ENCODE results near the gene MAP4K5.

The MAP4K5 gene

DNA sequence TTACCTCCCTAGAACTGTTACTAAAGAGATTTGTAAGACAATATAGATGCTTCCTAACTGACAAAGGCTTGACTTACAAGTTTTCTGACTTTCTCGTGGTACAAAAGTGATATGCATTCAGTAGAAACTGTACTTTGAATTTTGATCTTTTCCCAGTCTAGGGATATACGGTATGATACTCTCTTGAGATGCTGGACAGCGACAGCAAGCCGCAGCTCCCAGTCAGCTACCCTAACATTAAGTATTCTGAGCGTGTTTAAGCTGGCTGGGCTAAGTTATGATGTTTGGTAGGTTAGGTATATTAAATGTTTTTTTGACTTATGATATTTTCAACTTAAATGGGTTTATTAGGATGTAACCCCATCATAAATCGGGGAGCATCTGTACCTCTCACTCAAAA, 80.5 kb downstream of the MAP4K5 start:
- TF ChIP-seq, protein P1, sequence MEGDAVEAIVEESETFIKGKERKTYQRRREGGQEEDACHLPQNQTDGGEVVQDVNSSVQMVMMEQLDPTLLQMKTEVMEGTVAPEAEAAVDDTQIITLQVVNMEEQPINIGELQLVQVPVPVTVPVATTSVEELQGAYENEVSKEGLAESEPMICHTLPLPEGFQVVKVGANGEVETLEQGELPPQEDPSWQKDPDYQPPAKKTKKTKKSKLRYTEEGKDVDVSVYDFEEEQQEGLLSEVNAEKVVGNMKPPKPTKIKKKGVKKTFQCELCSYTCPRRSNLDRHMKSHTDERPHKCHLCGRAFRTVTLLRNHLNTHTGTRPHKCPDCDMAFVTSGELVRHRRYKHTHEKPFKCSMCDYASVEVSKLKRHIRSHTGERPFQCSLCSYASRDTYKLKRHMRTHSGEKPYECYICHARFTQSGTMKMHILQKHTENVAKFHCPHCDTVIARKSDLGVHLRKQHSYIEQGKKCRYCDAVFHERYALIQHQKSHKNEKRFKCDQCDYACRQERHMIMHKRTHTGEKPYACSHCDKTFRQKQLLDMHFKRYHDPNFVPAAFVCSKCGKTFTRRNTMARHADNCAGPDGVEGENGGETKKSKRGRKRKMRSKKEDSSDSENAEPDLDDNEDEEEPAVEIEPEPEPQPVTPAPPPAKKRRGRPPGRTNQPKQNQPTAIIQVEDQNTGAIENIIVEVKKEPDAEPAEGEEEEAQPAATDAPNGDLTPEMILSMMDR (IDR thresholded peaks at IDR 0.05; ENCODE audit: extremely low read depth, insufficient read depth, missing control alignments) = no peak
- in situ Hi-C loops (cut with MboI; ENCODE audit: low pct_unique_long_range_greater_than_20kb, low sequenced_read_pairs, unreplicated experiment) = no loop called here
- no peak for DNase-seq (ENCODE audit: low spot score)

- TF ChIP-seq, protein P1 (IDR thresholded peaks at IDR 0.05; ENCODE audit: extremely low read depth, insufficient read depth, missing control alignments) = no peak
- in situ Hi-C loops (cut with MboI; ENCODE audit: low pct_unique_long_range_greater_than_20kb, low sequenced_read_pairs, unreplicated experiment) = no loop called here
- DNase-seq (ENCODE audit: low spot score) = no peak
These were observed 84.9 kb downstream of the MAP4K5 start for GRCh38 chr14:50447461-50447860.

- in situ Hi-C loops (cut with MboI; ENCODE audit: low pct_unique_long_range_greater_than_20kb, low sequenced_read_pairs, unreplicated experiment) = no loop called here
- TF ChIP-seq, protein P1 (IDR thresholded peaks at IDR 0.05; ENCODE audit: extremely low read depth, insufficient read depth, missing control alignments) = no peak
- DNase-seq (ENCODE audit: low spot score) = no peak
These were observed 97.8 kb downstream of the MAP4K5 start for GRCh38 chr14:50434528-50434927.

DNA sequence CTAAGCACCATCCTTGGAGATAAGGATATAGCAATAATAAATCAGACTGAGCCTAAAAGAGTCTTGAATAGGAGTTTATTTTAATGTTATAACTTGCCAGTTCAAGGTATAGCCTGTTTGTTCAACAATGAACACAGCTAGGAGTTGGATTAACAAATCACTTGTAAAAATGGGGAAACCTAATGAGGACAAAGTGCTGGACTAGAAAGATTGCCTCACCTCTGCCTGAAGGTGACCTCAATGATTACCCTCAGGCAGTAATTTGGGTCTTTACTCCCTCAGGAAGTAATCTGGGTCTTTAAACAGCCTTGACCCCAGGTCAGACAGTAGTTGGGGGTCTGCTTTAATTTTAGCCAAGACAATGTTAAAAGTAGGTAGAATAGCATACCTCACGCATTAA, 100.2 kb downstream of the MAP4K5 start:
- TF ChIP-seq, protein P1 (IDR thresholded peaks at IDR 0.05; ENCODE audit: extremely low read depth, insufficient read depth, missing control alignments) = no peak
- DNase-seq (ENCODE audit: low spot score) = no peak
- in situ Hi-C loops (cut with MboI; ENCODE audit: low pct_unique_long_range_greater_than_20kb, low sequenced_read_pairs, unreplicated experiment) = no loop called here

- DNase-seq (ENCODE audit: low spot score) = no peak
- in situ Hi-C loops (cut with MboI; ENCODE audit: low pct_unique_long_range_greater_than_20kb, low sequenced_read_pairs, unreplicated experiment) = no loop called here
- TF ChIP-seq, protein P1 (IDR thresholded peaks at IDR 0.05; ENCODE audit: extremely low read depth, insufficient read depth, missing control alignments) = no peak
These were observed 106.6 kb downstream of the MAP4K5 start for GRCh38 chr14:50425816-50426215.

- in situ Hi-C loops (cut with MboI; ENCODE audit: low pct_unique_long_range_greater_than_20kb, low sequenced_read_pairs, unreplicated experiment) = no loop called here
- TF ChIP-seq, protein P1 (IDR thresholded peaks at IDR 0.05; ENCODE audit: extremely low read depth, insufficient read depth, missing control alignments) = no peak
- DNase-seq (ENCODE audit: low spot score) = no peak
These were observed 107.3 kb downstream of the MAP4K5 start for GRCh38 chr14:50425105-50425504.

DNA sequence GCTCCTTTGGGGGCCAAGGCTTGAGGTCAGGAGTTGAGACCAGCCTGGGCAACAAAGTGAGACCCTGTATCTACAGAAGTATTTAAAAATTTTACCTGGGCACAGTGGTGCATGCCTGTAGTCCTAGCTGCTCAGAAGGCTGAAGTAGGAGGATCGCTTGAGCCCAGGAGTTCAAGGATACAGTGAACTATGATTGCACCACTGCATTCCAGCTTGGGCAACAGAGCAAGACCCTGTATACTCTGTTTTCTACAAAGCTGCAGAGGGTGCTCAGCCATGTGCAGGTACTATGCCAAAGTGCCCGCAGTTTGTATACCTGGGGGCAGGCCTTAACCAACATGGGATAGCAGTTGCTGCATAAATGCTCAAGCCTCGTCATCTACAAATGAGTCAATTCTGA, 108.8 kb downstream of the MAP4K5 start:
- TF ChIP-seq, protein P1 (IDR thresholded peaks at IDR 0.05; ENCODE audit: extremely low read depth, insufficient read depth, missing control alignments) = no peak
- no peak for DNase-seq (ENCODE audit: low spot score)
- in situ Hi-C loops (cut with MboI; ENCODE audit: low pct_unique_long_range_greater_than_20kb, low sequenced_read_pairs, unreplicated experiment) = no loop called here
